GM12872 (cell line): Measurements from ENCODE around the gene SIRPD.

Experiments used
- CTCF ChIP-seq: IDR thresholded peaks from 3 replicates; pipeline ENCODE4 v1.5.1; 2011; ENCODE audit warnings: low read depth, mild to moderate bottlenecking, low read length, moderate library complexity; ENCODE audit not compliant: insufficient read depth

The SIRPD gene

GRCh38 chr20:1490643-1491195 is 66.8 kb downstream of the SIRPD start:
- no peak for TF ChIP-seq CTCF

DNA sequence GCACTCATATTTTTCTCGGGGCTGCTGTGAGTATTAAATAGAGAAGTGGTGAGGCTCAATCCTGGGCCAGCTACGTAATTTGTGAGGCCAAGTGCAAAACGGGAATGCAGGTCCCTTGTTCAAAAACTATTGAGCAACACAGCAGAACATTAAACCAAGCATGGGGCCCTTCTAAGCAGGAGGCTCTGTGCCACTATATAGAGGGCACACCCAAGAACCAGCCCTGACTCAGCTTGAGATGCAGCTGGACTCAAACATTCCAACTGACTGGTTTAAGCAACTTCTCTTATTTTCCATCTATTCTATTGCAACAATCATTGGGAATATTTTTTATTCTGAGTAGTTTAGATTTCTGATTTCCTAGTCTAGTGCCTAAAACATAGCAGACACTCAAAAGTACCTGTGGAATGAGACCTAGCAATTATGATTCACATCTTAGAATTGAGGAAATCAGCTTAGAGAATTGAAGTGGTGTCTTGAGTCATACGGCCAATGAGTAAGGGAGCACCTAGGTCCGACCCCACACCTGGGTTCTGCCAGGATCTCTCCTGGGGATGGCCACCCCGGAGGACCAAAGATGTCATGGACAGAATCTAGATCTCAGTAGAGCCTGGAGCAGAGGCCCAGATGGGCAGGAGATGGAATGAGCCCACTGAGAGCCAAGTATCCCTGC is 67.6 kb downstream of the SIRPD start:
- TF ChIP-seq CTCF = no peak

DNA sequence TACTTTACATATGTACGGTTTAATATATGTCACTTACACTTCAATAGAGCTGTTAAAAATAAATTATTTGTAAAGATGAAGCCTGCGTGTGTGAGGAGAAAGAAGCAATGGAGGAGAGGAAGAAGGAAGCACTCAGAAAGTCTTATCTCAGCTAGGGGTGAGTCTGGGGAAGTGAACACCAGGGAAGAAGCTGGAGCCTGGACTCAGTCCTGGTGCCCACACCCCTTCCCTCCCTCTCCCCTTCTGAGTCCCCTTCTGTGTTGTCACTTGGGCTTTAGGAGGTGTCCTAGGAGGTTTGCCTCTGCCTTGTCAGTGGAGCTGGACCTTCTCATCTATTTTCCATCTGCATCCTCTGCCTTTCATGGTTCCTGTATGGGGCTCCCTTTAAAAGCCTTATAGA is 68.2 kb downstream of the SIRPD start:
- no peak for TF ChIP-seq CTCF

GRCh38 chr20:1486566-1486965 is 70.9 kb downstream of the SIRPD start:
- TF ChIP-seq CTCF = no peak

GRCh38 chr20:1484438-1485116 is 72.9 kb downstream of the SIRPD start:
- no peak for TF ChIP-seq CTCF
